NCI-H774 (cell line): ENCODE data around the gene IMMP2L.
"Not testable (repeated sequence)": the region's sequence is repeated elsewhere in the genome, so short reads cannot be mapped to it uniquely, and the experiment has no call there.

ENCODE experiments used
- DNase-seq: peaks from one replicate; lab custom pipeline; 2025; lab: John Stamatoyannopoulos, UW

The IMMP2L gene

GRCh38 chr7:111509288-111509687 lies 53.0 kb downstream of the IMMP2L start:
- DNase-seq = no peak

DNA sequence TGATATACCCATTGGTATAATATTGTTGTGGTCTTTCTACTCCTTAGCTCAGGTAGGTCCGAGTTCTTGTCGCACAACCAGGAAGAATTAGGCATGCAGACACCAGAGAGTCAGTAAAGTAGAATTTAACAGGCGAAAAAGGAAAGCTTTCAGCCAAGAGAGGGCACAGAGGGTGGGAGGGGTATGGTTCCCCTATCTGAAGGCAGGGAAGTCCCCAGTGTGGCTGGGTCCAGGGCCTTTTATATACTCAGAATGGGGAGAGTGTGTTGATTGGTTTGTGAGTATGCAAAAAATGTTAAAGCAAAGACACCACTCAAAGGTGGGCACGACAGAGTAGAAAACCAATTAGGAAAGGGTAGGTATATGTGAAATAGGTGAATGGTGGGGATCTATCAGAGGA lies 53.9 kb downstream of the IMMP2L start:
- DNase-seq = no peak

DNA sequence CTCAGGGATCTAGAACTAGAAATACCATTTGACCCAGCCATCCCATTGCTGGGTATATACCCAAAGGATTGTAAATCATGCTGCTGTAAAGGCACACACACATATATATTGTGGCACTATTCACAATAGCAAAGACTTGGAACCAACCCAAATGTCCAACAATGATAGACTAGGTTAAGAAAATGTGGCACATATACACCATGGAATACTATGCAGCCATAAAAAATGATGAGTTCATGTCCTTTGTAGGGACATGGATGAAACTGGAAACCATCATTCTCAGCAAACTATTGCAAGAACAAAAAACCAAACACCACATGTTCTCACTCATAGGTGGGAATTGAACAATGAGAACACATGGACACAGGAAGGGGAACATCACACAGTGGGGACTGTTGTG lies 56.9 kb downstream of the IMMP2L start:
- DNase-seq = not testable (repeated sequence)

DNA sequence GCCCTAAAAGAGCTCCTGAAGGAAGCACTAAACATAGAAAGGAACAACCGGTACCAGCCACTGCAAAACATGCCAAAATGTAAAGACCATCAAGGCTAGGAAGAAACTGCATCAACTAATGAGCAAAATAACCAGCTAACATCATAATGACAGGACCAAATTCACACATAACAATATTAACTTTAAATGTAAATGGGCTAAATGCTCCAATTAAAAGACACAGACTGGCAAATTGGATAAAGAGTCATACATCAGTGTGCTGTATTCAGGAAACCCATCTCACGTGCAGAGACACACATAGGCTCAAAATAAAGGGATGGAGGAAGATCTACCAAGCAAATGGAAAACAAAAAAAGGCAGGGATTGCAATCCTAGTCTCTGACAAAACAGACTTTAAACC lies 60.5 kb downstream of the IMMP2L start:
- DNase-seq = not testable (repeated sequence)

DNA sequence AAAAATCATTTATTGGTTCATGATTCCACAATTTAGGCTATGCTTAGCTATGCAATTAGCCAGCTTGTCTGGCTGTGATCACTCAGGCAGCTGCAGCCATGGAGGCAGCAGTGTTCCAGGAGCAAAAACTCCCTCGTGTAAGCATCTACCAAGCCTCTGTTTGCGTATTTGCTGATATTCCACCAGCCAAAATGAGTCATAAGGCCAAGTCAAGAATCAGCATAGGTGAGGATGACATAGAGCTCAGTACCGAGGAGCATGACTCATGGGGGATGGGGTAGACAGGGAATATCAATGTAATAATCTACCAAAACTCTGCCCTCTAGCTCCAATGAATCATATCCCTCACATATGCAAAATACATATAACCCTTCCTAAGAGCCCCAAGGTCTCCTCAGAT lies 63.3 kb downstream of the IMMP2L start:
- no peak for DNase-seq

- no peak for DNase-seq
Measured at GRCh38 chr7:111498391-111499007, 63.8 kb downstream of the IMMP2L start.

DNA sequence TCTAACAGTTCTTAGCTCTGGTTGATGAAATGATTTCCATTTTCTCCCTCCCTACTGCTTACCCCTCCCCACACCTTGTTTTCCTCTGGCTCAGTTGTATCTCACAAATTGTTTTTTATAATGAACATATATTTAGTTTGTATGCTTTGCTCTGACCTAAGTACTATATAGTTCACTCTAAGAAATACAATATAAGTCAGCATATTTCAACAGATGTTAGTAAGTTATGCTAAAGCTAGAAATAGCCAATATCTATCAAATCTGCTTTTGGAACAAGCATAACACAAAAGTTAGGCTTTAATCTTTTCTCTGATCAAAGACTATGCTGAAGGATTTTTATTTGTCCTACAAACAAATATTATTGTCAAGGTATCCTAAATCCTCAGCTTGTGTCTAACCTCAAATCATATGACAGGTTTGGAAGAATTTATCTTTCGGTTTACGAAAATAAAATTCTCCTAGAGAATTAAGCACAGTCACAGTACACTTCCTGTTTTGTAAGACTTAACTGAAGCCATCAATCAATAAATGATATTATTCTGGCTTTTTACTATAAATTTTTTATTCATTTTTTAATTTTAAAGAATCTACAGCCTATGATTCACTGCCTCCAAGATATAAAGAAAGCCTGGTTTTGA lies 67.0 kb downstream of the IMMP2L start:
- DNase-seq = no peak

DNA sequence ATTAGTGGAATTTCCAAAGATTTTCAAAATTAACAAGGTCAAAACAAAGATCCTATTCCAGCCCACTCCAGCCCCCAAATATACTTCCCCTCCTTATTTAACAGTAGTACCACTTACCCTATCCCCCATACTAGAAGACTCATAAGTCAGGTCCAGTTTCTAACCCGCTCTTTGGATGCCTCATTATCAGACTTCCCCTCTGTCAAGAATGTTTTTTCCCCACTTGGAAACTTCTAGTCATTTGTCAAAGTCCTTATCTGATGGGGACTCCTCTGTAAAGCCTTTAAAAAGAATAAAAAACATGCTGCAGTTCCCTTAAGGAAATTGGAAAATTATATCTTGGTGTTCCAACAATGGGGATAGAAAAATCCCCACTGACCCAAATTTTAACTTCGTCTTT lies 70.1 kb downstream of the IMMP2L start:
- no peak for DNase-seq

DNA sequence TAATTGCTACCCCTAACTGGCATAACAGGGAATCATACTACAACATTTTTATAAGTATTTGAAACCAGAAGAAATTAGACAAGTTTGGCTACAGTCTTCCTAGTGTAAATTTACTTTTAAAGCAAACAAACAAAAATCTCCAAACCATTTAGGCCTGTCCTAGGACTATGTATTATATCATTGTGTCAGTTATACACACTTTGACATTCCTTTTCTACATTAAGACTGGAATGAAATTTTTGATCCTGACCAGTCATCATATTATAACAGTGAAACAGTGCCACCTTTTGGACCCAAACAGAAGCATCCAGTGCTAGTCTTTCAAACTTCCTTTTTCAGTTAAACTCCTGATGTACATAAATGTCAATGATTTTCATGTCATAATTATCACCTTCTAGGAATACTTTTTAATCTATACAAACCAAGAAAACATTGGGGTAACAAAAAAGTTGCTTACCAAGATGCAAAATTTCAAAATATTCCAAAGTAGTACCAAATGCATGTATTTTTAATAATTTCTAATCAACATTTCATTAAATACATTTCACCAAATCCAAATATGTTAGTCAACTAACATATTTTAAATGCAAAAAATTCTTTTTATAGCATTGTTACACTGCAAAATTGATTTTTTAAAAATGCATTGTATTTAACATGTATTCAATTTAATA lies 75.7 kb downstream of the IMMP2L start:
- peak; percentile 21 for DNase-seq

DNA sequence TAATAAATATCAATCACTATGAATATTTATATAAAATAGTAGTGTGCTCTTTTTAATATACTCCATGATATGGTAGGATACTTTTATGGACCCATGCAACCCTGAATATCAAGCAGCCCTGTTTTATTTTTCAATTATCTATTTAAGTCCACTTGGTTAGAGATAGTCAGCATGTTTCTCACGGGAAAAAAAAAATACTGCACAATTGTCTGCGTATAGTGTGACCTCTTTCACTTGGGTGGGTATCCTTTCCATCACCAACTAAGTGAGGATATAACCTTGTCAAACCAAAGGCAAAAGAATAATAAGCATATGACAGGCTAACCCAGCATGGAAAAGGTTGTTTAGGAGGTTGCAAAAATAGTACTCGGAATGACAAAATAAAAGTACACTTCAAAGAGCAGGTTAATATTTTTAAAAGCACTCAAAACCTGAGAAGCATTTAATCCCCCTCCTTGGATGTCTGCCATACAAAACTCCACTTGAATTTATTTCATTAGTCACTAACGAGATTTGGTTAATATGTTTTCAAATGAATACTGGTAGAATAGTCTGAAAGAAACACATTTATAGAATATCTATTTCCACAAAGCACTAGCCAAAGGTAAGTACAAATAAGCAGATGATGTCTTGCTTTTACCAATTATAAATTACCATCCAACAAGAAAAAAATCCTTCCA lies 76.5 kb downstream of the IMMP2L start:
- no peak for DNase-seq

- no peak for DNase-seq
Measured at GRCh38 chr7:111483078-111483477, 79.2 kb downstream of the IMMP2L start.

- DNase-seq = no peak
Measured at GRCh38 chr7:111477462-111478225, 84.6 kb downstream of the IMMP2L start.

GRCh38 chr7:111476586-111477293 lies 85.6 kb downstream of the IMMP2L start:
- no peak for DNase-seq

DNA sequence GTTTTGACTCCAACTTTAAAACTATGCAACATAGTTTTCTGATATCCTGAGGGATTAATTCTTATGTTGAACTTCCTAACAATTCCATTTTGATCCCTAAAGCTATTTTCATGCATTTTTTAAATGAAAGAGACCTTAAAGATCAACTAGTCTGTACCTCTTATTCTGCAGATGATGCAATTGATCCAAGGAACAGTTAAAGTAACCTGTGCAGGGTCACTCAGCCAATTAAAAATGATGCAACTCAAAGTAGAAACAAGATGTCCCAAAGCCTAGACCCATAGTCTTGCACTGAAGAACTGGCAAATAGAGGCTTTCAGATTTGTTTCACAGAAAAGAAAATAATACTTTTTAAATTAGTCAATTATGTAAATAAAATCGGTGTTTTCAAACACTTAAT lies 86.3 kb downstream of the IMMP2L start:
- DNase-seq = no peak

DNA sequence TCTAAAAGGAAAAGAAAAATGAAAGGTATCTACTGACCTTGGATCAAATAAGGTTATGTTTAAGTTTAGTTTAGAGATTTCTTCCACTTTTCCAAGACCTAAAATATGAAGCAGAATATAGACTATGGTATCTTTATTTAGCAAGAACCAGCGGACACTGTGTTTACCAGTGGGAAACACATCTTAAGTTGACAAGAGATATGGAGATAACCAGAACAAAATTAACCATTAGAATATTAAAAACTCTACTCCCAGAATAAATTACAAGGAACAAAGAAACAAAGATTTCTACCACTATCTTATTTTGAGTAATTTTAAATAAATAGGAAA lies 86.9 kb downstream of the IMMP2L start:
- no peak for DNase-seq

- no peak for DNase-seq
Measured at GRCh38 chr7:111474723-111475418, 87.4 kb downstream of the IMMP2L start.

DNA sequence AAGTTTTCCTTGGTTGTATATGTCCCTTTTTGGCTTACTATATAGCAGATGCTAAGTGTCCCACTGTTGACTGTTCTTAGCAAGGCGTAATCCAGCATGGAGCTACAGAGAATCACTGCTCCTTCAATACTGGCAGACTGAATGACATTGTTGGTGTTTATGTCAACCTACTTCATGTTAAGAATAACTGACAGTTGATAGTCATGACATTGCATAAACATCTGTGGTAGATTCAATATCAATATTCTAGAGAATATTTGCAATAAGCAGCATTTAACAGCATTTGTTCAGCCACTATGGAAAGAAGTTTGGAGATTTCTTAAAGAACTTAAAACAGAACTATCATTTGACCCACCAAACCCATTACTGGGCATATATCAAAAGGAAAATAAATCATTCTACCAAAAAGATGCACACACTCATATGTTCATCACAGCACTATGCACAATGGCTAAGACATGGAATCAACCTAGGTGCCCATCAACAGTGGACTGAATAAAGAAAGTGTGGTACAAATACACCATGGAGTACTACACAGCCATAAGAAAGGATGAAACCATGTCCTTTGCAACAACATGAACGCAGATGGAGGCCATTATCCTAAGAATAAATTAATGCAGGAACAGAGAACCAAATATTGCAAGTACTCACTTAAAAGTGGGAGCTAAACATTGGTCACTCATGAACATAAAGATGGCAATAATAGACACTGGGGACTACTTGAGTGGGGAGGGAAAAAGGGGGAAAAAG lies 88.7 kb downstream of the IMMP2L start:
- no peak for DNase-seq

DNA sequence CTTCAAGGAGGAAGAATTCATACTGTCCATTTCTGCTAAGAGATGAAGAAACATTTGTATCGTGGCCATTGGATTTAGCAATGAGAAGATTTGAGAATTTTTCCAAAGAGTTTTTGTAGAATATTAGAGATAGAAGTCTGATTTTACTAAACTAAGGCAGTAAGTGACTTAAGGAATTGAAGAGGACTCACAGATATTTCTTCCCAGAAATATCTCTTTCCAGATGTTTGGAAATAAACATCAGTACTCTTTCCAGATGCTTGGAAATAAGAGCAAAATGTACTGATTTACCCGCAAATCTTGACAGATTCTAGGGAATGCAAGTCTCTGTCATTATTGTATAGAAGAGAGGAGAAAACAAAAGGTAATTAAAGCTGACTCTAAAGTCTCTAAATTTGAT lies 91.3 kb downstream of the IMMP2L start:
- DNase-seq = no peak

DNA sequence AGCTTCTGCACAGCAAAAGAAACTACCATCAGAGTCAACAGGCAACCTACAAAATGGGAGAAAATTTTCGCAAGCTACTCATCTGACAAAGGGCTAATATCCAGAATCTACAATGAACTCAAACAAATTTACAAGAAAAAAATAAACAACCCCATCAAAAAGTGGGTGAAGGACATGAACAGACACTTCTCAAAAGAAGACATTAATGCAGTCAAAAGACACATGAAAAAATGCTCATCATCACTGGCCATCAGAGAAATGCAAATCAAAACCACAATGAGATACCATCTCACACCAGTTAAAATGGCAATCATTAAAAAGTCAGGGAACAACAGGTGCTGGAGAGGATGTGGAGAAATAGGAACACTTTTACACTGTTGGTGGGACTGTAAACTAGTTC lies 92.4 kb downstream of the IMMP2L start:
- DNase-seq = not testable (repeated sequence)

DNA sequence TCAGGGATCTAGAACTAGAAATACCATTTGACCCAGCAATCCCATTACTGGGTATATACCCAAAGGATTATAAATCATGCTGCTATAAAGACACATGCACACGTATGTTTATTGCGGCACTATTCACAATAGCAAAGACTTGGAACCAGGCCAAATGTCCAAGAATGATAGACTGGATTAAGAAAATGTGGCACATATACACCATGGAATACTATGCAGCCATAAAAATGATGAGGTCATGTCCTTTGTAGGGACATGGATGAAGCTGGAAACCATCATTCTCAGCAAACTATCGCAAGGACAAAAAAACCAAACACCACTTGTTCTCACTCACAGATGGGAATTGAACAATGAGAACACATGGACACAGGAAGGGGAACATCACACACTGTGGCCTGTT lies 96.5 kb downstream of the IMMP2L start:
- not testable (repeated sequence) for DNase-seq
